Ovary (tissue), 9 donors: Measurements from ENCODE around the gene LTBR. TPM values are rescaled to one million over a fixed set of nuclear protein-coding genes. Genes with fewer than 3 reads are reported as not detected.

Experiments
- DNase-seq, 5 donors: peaks; one replicate each; pipeline ENCODE4 v3.0.0-alpha.2; 2019 to 2020
- H3K27ac ChIP-seq, 2 donors: fragments of 200-600 bp; one replicate each; pipeline versions ENCODE4 v1.5.1 to v1.8.0; 2019 to 2022
- H3K27me3 ChIP-seq: fragments of 200-600 bp; one replicate; pipeline ENCODE4 v1.8.0; 2022
- H3K36me3 ChIP-seq: fragments of 200-600 bp; sonication (generic); one replicate; pipeline ENCODE4 v1.5.1; 2019
- H3K4me1 ChIP-seq: one replicate; pipeline ENCODE4 v1.8.1; 2013; ENCODE audit warnings: mild to moderate bottlenecking, moderate library complexity; ENCODE audit not compliant: insufficient read depth
- H3K4me3 ChIP-seq: fragments of 200-600 bp; sonication (generic); one replicate; pipeline ENCODE4 v1.5.1; 2017
- H3K9me3 ChIP-seq, 2 donors: fragments of 200-600 bp in 1 of 2; sonication (generic) in 1 of 2; one replicate each; pipeline versions ENCODE4 v1.5.1 to v1.8.1; 2013 to 2019; ENCODE audit warnings: mild to moderate bottlenecking in 1 of 2, moderate library complexity in 1 of 2
- CTCF ChIP-seq, 3 donors: fragments of 450-650 bp in 2 of 3; fragments of 200-600 bp in 1 of 3; IDR thresholded peaks; one replicate each; pipeline versions ENCODE4 v1.5.1 to v1.8.0; 2016 to 2022; ENCODE audit warnings: antibody characterized with exemption in 3 of 3, mild to moderate bottlenecking in 1 of 3
- EP300 ChIP-seq: sonication (generic); formaldehyde crosslinking; IDR thresholded peaks from one replicate; pipeline ENCODE4 v1.6.1; 2017; ENCODE audit warnings: antibody characterized with exemption
- POLR2A ChIP-seq: fragments of 450-650 bp; IDR thresholded peaks from one replicate; pipeline ENCODE4 v1.6.1; 2017; ENCODE audit warnings: antibody characterized with exemption, mild to moderate bottlenecking, moderate library complexity
- WGBS, 3 donors: extraction: QIAGEN DNeasy Blood & Tissue Kit in 1 of 3; methylation state at CpG; one replicate each; pipeline versions ENCODE4 v1.1.5 to v1.1.7; 2013 to 2017; 5-methylcytosine and 5-hydroxymethylcytosine counted together
- intact Hi-C, 4 donors: fragments of 100-400 bp; cut with DNase I; formaldehyde crosslinking; loops; one replicate each; pipeline versions ENCODE4 v1.11.0 to v1.15.1; 2022 to 2023
- polyA plus RNA-seq, 2 donors: library from polyadenylated mRNA; stranded (reverse); fragments of 200-250 nt in 1 of 2; fragments of 350-450 nt in 1 of 2; fragmentation: Illumina TruSeq in 1 of 2; extraction: RNeasy Lipid Tissue Mini Kit (QIAGEN cat#74804) in 1 of 2; gene quantifications; one replicate each; pipeline ENCODE4 v1.2.3, GENCODE V29; 2013 to 2014
- total RNA-seq, 7 donors: library from RNA; depleted of rRNA in 2 of 7; stranded (reverse); fragments of >200 nt in 2 of 7; fragmentation: NEBNext Ultra II Directional in 3 of 7; extraction: Animal tissue kit (Norgen Biotek cat#: 25700) in 3 of 7; gene quantifications; one replicate each; pipeline versions ENCODE4 v1.1.0 to v1.2.4, GENCODE V29; 2016 to 2023
- donor health status: DM: no; HTN: no; CAD: no; lungs with moderate emphysema.
- donor health status: DM: no; HTN: no; CAD: no.
- donor health status: Bipolar disorder and iron deficiency.
- donor health status: DM: yes; HTN: yes; CAD: no.
- donor health status: DM: no; HTN: no; CAD: no.
- donor health status: DM: yes; HTN: yes; CAD: no.

Gene LTBR
- total and polyA plus RNA-seq, 9 donors, result 21.9 to 131 (median 75.3) TPM

- Histone ChIP-seq H3K36me3 (no peaks in the 10 kb centered on the region), H3K9me3 (no peaks in the 10 kb centered on the region), H3K27me3 (no peaks in the 10 kb centered on the region), H3K4me3 (no peak within 1 kb of the TSS), H3K27ac (peak within 1 kb of the TSS; percentile 57 to 70), H3K4me1 (peaks cover 17% of the 10 kb centered on the region)
- TF ChIP-seq POLR2A, result no peak
- TF ChIP-seq CTCF (IDR thresholded peaks at IDR 0.05), result no peak
- TF ChIP-seq EP300, result no peak
- intact Hi-C loops, result loop anchor here in 2 of 4 donors (5.0 kb wide), 2 partner anchors 38 to 48 kb away; no protein-coding TSS in a partner anchor
- 66 to 70% (median 70%) methylated on average over 15 of the region's 15 CpGs for WGBS, 3 donors
- peak in 4 of 5 donors; percentile 29 to 60 (median 56) for DNase-seq
These were observed 8.5 kb upstream of the LTBR start, which contains the start of gene SCNN1A for GRCh38 chr12:6375269-6376078. Gene SCNN1A (minus strand): TSS chr12:6375563. CDS start chr12:6374783, 780 bp downstream.

- H3K9me3 ChIP-seq, result no peaks in the 10 kb centered on the region
- intact Hi-C loops, result loop anchor here in 2 of 4 donors (5.0 kb wide), 2 partner anchors 39 to 49 kb away; no protein-coding TSS in a partner anchor
- H3K36me3 ChIP-seq, result no peaks in the 10 kb centered on the region
- no peaks in the 10 kb centered on the region for H3K27me3 ChIP-seq
- WGBS, 3 donors, result 27 to 39% (median 28%) methylated on average over 19 of the region's 19 CpGs
- no peak overlapping the region for H3K4me3 ChIP-seq
- peak overlapping the region; percentile 27 to 70 for H3K27ac ChIP-seq
- peak in 4 of 5 donors; percentile 61 to 76 (median 62) for DNase-seq
- H3K4me1 ChIP-seq, result peaks cover 17% of the 10 kb centered on the region
- peak in 2 of 3 donors; percentile 29 to 34 for TF ChIP-seq CTCF (IDR thresholded peaks at IDR 0.05)
- no peak for TF ChIP-seq POLR2A
- peak; percentile 35 for TF ChIP-seq EP300
These were observed 7.7 kb upstream of the LTBR start for GRCh38 chr12:6376079-6376869.

DNA sequence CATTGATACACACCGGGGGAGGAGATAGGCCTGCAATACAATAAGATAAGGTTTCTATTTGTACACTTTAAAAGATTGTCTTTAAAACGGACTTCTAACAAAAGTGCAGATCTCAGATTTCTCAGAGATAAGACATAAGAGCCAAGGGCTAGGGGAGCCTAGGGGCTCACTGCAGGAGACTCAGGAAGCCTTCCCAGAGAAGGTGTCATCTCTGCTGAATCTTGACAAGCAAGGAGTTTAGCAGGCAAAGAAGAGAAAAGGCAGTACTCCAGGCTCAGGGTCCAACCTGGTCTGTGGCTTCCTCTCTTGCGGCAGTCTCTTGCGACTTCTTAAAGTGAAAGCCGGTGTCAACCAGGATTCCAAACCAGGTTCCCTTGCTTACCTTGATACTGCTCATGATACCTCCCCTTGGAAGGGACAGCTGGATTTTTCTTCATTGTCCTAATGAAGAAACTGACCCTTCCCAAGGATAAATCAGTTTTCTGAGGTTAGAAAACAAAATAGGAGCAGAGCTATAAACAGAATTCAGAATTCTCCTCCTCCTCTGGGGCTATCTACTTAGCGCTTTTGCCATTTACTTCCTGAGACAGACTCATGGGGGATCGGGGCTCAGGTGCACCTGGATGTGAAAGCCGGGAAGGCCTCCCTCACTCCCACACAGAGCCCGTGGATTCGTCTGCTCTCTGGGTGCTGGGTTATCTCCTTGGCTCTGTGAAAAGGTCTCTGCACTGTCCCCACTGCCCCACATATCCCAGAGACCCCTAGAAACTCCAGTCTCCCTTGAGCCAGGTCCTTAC is 6.9 kb upstream of the LTBR start:
- Histone ChIP-seq H3K4me3 (no peak overlapping the region), H3K4me1 (peaks cover 17% of the 10 kb centered on the region), H3K9me3 (no peaks in the 10 kb centered on the region), H3K36me3 (no peaks in the 10 kb centered on the region), H3K27ac (peak overlapping the region in 1 of 2 donors; percentile 27), H3K27me3 (no peaks in the 10 kb centered on the region)
- intact Hi-C loops, result loop anchor here in 2 of 4 donors (5.0 kb wide), 2 partner anchors 40 to 50 kb away; no protein-coding TSS in a partner anchor
- TF ChIP-seq CTCF (IDR thresholded peaks at IDR 0.05) (no peak), POLR2A (no peak), EP300 (no peak)
- 70 to 73% (median 72%) methylated on average over 10 of the region's 10 CpGs for WGBS, 3 donors
- DNase-seq, result no peak

DNA sequence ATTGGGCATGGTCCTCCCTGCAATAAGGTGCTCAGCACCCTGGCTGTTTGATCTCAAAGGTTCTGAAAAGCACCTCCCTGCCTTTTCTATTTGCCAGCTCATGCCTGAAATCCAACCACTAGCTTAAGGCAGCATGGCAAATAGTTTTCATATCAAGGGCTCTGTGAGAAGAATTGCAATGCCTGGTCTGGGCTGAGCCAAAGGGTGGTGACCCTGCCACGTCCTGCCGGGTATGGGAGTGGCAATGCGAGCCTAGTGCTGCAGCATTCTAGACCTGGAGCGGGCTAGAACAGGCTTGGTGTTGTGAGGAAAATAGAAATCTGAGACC is 6.3 kb upstream of the LTBR start:
- TF ChIP-seq EP300 (no peak), POLR2A (no peak), CTCF (IDR thresholded peaks at IDR 0.05) (no peak)
- no peak overlapping the region for H3K4me3 ChIP-seq
- no peaks in the 10 kb centered on the region for H3K36me3 ChIP-seq
- 70 to 77% (median 72%) methylated on average over 4 of the region's 4 CpGs for WGBS, 3 donors
- no peak overlapping the region for H3K27ac ChIP-seq
- H3K4me1 ChIP-seq, result peaks cover 14% of the 10 kb centered on the region
- no peaks in the 10 kb centered on the region for H3K27me3 ChIP-seq
- intact Hi-C loops, result loop anchor here in 2 of 4 donors (5.0 kb wide), 2 partner anchors 40 to 50 kb away; no protein-coding TSS in a partner anchor
- no peaks in the 10 kb centered on the region for H3K9me3 ChIP-seq
- no peak for DNase-seq
